Glutamatergic neuron (in vitro differentiated cells): ENCODE results near the gene ADARB2. TPM values are rescaled to one million over a fixed set of nuclear protein-coding genes. Genes with fewer than 3 reads are reported as not detected.

ENCODE experiments used
- DNase-seq: peaks from one replicate; pipeline ENCODE4 v3.0.0; 2022
- H3K27ac Mint-ChIP-seq: one replicate; pipeline ENCODE4 v1.8.0; 2020; ENCODE audit warnings: mild to moderate bottlenecking, mixed read lengths, inconsistent platforms; ENCODE audit not compliant: unreplicated experiment
- H3K27me3 Mint-ChIP-seq: one replicate; pipeline ENCODE4 v1.8.0; 2020; ENCODE audit warnings: mild to moderate bottlenecking, moderate library complexity, mixed read lengths, inconsistent platforms; ENCODE audit not compliant: unreplicated experiment
- H3K36me3 Mint-ChIP-seq: one replicate; pipeline ENCODE4 v1.8.0; 2020; ENCODE audit warnings: mild to moderate bottlenecking, mixed read lengths, inconsistent platforms; ENCODE audit not compliant: unreplicated experiment
- H3K4me1 Mint-ChIP-seq: one replicate; pipeline ENCODE4 v1.8.0; 2020; ENCODE audit warnings: mild to moderate bottlenecking, low read depth, mixed read lengths, inconsistent platforms; ENCODE audit not compliant: unreplicated experiment
- H3K4me3 Mint-ChIP-seq: one replicate; pipeline ENCODE4 v1.8.0; 2020; ENCODE audit warnings: mild to moderate bottlenecking, mixed read lengths, inconsistent platforms; ENCODE audit not compliant: unreplicated experiment
- H3K9me3 Mint-ChIP-seq: one replicate; pipeline ENCODE4 v1.8.0; 2020; ENCODE audit warnings: mild to moderate bottlenecking, moderate library complexity, mixed read lengths, inconsistent platforms; ENCODE audit not compliant: unreplicated experiment
- CTCF ChIP-seq: fragments of 200-600 bp; sonication (generic); IDR thresholded peaks from one replicate; pipeline ENCODE4 v1.5.0; 2021; ENCODE audit not compliant: partially characterized antibody, unreplicated experiment
- total RNA-seq: library from RNA; stranded (reverse); fragmentation: NEBNext Ultra II Directional; extraction: Animal tissue kit (Norgen Biotek cat#: 25700); gene quantifications from one replicate; pipeline ENCODE4 v1.2.1, GENCODE V29; 2021; ENCODE audit not compliant: unreplicated experiment

Gene ADARB2
- total RNA-seq, 1 donor from 2014 or later: 20.6 TPM

- peaks cover 58% of the 10 kb centered on the region for H3K4me1 Mint-ChIP-seq
- no peak for DNase-seq
- no peak overlapping the region for H3K27ac Mint-ChIP-seq
- peaks cover 12% of the 10 kb centered on the region for H3K27me3 Mint-ChIP-seq
- TF ChIP-seq CTCF: no peak
- H3K4me3 Mint-ChIP-seq: no peak overlapping the region
- peaks cover 11% of the 10 kb centered on the region for H3K9me3 Mint-ChIP-seq
- no peaks in the 10 kb centered on the region for H3K36me3 Mint-ChIP-seq
Observed at GRCh38 chr10:1659221-1659791, 78.0 kb downstream of the ADARB2 start.

- H3K36me3 Mint-ChIP-seq: no peaks in the 10 kb centered on the region
- peaks cover 54% of the 10 kb centered on the region for H3K4me1 Mint-ChIP-seq
- peak overlapping the region; percentile 54 for H3K27ac Mint-ChIP-seq
- H3K27me3 Mint-ChIP-seq: peaks cover 12% of the 10 kb centered on the region
- H3K9me3 Mint-ChIP-seq: peaks cover 11% of the 10 kb centered on the region
- no peak for DNase-seq
- TF ChIP-seq CTCF: no peak
- H3K4me3 Mint-ChIP-seq: peak overlapping the region; percentile 77
Observed at GRCh38 chr10:1658658-1659057, 78.7 kb downstream of the ADARB2 start.

- Mint-ChIP-seq H3K27ac (peak overlapping the region; percentile 54), H3K27me3 (peaks cover 14% of the 10 kb centered on the region), H3K9me3 (peaks cover 14% of the 10 kb centered on the region), H3K4me1 (peaks cover 57% of the 10 kb centered on the region), H3K4me3 (peak overlapping the region; percentile 77), H3K36me3 (no peaks in the 10 kb centered on the region)
- no peak for TF ChIP-seq CTCF
- DNase-seq: no peak
Observed at GRCh38 chr10:1657479-1657878, 79.8 kb downstream of the ADARB2 start.

- Mint-ChIP-seq H3K27ac (no peak overlapping the region), H3K9me3 (peaks cover 17% of the 10 kb centered on the region), H3K4me3 (no peak overlapping the region), H3K36me3 (no peaks in the 10 kb centered on the region), H3K27me3 (peaks cover 16% of the 10 kb centered on the region), H3K4me1 (peaks cover 53% of the 10 kb centered on the region)
- no peak for TF ChIP-seq CTCF
- no peak for DNase-seq
Observed at GRCh38 chr10:1655367-1655766, 82.0 kb downstream of the ADARB2 start.

- Mint-ChIP-seq H3K36me3 (no peaks in the 10 kb centered on the region), H3K4me3 (no peak overlapping the region), H3K27ac (no peak overlapping the region), H3K27me3 (peaks cover 16% of the 10 kb centered on the region), H3K4me1 (peaks cover 56% of the 10 kb centered on the region), H3K9me3 (peaks cover 15% of the 10 kb centered on the region)
- TF ChIP-seq CTCF: no peak
- no peak for DNase-seq
Observed at GRCh38 chr10:1654811-1655356, 82.4 kb downstream of the ADARB2 start.
